NCI-H2227 treated with DMSO at 0.1 percent for 48 hours (cell line): ENCODE results near the gene NSD2.
"Not testable (repeated sequence)": the region's sequence is repeated elsewhere in the genome, so short reads cannot be mapped to it uniquely, and the experiment has no call there.

Experiments used
- DNase-seq: peaks from one replicate; lab custom pipeline; 2025; lab: John Stamatoyannopoulos, UW

The NSD2 gene

DNA sequence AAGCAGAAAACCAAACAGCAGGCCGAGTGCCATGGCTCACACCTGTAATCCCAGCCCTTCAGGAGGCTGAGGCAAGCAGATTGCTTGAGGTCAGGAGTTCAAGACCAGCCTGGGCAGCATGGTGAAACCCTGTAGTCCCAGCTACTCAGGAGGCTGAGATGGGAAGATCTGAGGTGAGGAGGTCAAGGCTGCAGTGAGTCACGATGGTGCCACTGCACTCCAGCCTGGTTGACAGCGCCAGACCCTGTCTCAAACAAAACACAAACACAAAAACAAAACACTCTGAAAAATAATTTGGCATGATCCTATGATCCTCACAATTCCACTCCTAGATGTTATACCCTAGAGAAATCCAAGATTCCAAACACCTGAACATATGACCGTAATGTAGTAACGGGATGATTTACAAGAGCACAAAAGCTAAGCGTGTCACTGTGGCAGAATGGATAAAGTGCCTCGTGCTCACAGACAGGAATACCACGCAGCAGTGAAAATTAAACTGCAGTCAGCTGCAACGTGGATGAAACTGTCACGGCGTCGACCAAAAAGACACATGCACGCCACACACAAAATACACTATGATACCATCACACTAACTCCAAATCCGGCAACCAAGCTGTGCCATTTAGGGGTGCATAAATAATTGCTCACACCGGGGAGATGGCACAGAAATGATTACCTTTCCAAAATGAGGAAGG is 135.9 kb downstream of the NSD2 start:
- no peak for DNase-seq

- DNase-seq: no peak
Measured at GRCh38 chr4:2007804-2008670, 136.8 kb downstream of the NSD2 start.

DNA sequence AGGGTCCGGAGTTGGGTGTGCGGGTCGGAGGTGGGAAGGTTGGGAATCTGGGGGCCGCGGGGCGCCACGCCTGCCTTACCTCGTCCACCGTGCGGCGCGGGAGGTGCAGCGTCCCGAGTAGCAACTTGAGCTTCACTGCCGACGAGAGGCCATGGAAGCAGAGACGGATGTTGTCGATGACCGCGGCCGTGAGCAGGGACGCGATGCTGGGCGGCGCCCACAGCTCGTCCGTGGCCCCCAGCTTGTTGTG is 137.4 kb downstream of the NSD2 start:
- no peak for DNase-seq

GRCh38 chr4:2008921-2009650 is 137.9 kb downstream of the NSD2 start, which contains the start of gene NELFA:
NELFA (minus strand) TSS chr4:2008974; CDS start chr4:2008959, 15 bp downstream.
- peak; percentile 78 for DNase-seq

- DNase-seq: peak; percentile 55
Measured at GRCh38 chr4:2009651-2010233, 138.5 kb downstream of the NSD2 start.

DNA sequence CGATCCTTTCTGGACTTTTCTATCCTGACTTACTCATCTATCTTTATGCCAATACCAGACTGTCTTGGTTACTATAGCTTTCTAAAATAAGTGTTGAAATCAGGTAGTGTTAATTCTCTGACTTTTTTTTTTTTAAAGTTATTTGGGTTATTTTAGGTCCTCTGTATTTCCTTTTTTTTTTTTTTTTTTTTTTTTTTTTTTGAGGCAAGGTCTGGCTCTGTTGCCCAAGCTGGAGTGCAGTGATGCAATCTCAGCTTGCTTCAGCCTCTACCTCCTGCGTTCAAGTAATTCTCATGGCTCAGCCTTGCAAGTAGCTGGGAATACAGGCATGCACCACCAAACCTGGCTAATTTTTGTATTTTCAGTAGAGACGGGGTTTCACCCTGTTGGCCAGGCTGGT is 140.4 kb downstream of the NSD2 start:
- DNase-seq: no peak

GRCh38 chr4:2015008-2015407 is 143.8 kb downstream of the NSD2 start:
- no peak for DNase-seq

DNA sequence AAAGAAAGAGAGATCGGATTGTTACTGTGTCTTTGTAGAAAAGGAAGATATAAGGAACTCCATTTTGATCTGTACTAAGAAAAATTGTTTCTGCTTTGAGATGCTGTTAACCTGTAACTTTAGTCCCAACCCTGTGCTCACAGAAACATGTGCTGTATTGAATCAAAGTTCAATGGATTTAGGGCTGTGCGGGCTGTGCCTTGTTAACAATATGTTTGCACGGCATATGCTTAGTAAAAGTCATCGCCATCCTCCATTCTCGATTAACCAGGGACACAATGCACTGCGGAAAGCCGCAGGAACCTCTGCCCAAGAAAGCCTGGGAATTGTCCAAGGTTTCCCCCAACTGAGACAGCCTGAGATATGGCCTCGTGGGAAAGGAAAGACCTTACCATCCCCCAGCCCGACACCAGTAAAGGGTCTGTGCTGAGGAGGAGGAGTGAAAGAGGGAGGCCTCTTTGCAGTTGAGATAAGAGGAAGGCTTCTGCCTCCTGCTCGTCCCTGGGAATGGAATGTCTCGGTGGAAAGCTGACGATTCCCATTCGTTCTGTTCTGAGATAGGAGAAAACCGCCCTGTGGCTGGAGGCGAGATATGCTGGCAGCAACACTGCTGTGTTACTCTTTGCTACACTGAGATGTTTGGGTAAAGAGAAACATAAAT is 150.3 kb downstream of the NSD2 start:
- DNase-seq: not testable (repeated sequence)

DNA sequence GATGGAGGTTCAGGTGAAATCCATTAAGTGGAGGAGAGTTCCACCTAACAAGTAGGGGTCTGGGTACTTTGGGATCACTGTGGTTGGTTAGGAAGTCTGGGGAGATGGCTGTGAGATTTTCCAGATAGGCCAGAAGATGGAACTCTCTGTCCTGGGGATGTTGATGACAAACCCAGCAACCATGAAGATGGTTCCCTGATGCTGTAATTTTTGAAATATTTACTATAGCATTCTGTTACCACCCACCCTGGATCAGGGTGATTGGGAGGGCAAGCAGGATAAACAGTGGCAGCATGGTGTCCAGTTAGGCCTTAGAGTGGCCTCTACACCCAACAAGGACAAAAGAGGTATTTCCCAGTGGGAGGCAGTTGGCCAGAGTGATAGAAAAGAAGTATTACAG is 153.5 kb downstream of the NSD2 start:
- no peak for DNase-seq

DNA sequence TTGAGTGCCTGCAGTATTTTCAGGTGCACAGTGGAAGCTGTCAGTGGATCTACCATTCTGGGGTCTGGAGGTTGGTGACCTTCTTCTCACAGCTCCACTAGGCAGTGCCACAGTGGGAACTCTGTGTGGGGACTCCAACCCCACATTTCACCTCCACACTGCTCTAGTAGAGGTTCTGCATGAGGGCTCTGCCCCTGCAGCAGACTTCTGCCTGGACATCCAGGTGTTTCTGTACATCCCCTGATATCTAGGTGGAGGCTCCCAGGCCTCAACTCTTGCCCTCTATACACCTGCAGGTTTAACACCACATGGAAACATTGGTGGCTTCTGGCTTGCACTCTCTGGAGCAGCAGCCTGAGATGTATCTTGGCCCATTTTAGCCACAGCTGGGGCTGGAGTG is 154.6 kb downstream of the NSD2 start:
- no peak for DNase-seq

DNA sequence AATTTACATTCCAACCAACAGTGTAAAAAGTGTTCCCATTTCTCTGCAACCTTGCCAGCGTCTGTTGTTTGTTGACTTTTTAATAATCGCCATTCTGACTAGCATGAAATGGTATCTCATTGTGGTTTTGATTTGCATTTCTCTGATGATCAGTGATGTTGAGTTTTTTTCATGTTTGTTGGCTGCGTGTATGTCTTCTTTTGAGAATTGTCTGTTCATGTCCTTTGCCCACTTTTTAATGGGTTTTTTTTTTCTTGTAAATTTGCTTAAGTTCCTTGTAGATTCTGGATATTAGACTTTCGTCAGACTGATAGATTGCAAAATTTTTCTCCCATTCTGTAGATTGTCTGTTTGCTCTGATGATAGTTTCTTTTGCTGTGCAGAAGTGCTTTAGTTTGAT is 155.9 kb downstream of the NSD2 start:
- DNase-seq: not testable (repeated sequence)

- not testable (repeated sequence) for DNase-seq
Measured at GRCh38 chr4:2031161-2031560, 160.0 kb downstream of the NSD2 start.
